Effector memory CD4-positive, alpha-beta T cell (primary cell): Measurements from ENCODE around the gene MAP4K4.
A peak's percentile ranks its signal among the peaks of the same experiment; 100 is the strongest.

Experiments used
- DNase-seq, 3 donors: peaks; one replicate each; pipeline ENCODE4 v3.0.0-alpha.2; 2020
- H3K27ac ChIP-seq: 2 replicates; pipeline ENCODE4 v1.7.0; 2013; ENCODE audit warnings: mild to moderate bottlenecking, low read length, moderate library complexity; ENCODE audit not compliant: insufficient read depth, poor library complexity, severe bottlenecking
- H3K27me3 ChIP-seq: replicated peaks from 2 replicates; pipeline ENCODE4 v1.7.0; 2013; ENCODE audit warnings: mild to moderate bottlenecking, low read length; ENCODE audit not compliant: insufficient read depth, control insufficient read depth, poor library complexity, severe bottlenecking
- H3K36me3 ChIP-seq: 2 replicates; pipeline ENCODE4 v1.7.0; 2013; ENCODE audit warnings: mild to moderate bottlenecking, low read length, moderate library complexity; ENCODE audit not compliant: control insufficient read depth, insufficient read depth
- H3K4me1 ChIP-seq: 2 replicates; pipeline ENCODE4 v1.7.0; 2013; ENCODE audit warnings: low read length, mild to moderate bottlenecking; ENCODE audit not compliant: control insufficient read depth, insufficient read depth, poor library complexity, severe bottlenecking
- H3K4me3 ChIP-seq: 2 replicates; pipeline ENCODE4 v1.7.0; 2013; ENCODE audit warnings: low read length, low read depth, mild to moderate bottlenecking; ENCODE audit not compliant: insufficient read depth, poor library complexity, severe bottlenecking
- H3K9me3 ChIP-seq: 2 replicates; pipeline ENCODE4 v1.7.0; 2013; ENCODE audit warnings: mild to moderate bottlenecking, low read length, moderate library complexity; ENCODE audit not compliant: control insufficient read depth

The MAP4K4 gene

DNA sequence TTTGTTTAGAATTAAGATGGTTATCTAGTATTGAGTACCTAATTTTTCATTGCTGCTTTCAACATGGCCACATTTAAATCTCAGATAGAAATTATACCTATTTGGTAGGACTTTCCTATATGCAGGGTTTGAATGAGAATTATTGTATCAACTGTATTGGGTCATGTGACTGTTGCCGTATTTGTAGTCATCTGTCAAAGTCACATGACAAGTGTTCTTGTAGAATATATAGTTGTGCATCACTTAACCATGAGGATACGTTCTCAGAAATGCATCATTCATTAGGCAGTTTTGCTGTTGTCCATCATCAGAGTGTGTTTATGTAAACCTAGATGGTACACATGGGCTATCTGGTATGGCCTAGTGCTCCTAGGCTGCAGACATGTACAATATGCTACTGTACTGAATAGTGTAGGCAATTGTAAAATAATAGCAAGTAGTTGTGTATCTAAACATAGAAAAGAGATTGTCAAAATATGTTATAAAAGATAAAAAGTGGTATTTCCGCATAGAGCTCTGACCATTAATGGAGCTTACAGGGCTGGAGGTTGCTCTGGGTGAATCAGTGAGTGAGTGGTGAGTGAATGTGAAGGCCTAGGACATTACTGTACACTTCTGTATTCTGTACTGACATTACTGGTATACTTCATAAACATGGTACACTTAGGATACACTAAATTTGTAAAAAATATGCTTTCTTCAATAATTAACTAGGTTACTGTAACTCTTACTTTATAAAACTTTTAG is 123.7 kb downstream of the MAP4K4 start:
- Histone ChIP-seq H3K4me3 (no peak overlapping the region), H3K4me1 (peaks cover 17% of the 10 kb centered on the region), H3K36me3 (peaks cover 7% of the 10 kb centered on the region), H3K27me3 (no peaks in the 10 kb centered on the region), H3K27ac (no peak overlapping the region), H3K9me3 (no peaks in the 10 kb centered on the region)
- DNase-seq: no peak

DNA sequence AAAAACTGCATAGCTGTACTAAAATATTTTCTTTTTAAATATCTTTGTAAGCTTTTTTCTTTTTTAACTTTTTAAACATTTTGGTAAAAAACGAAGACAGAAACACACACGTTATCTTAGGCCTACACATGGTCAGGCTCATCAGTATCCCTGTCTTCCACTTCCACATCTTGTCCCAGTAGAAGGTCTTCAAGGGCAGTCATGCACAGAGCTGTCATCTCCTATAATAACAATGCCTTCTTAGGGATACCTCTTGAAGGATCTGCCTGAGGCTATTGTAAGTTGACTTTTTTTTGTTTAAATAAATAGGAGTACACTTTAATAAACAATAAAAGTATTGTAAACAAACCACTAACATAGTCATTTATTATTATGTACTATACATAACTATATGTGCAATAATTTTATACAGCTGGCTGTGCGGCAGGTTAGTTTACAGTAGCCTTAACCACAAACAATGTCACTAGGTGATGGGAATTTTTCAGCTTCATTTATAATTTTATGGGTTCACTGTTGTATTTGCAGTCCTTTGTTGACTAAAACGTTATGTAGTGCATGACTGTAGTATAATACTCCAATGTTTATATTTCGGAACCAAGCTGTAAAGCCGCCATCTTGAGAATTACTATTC is 124.4 kb downstream of the MAP4K4 start:
- Histone ChIP-seq H3K9me3 (no peaks in the 10 kb centered on the region), H3K4me3 (no peak overlapping the region), H3K4me1 (peaks cover 18% of the 10 kb centered on the region), H3K27ac (no peak overlapping the region), H3K27me3 (no peaks in the 10 kb centered on the region), H3K36me3 (peaks cover 10% of the 10 kb centered on the region)
- DNase-seq: no peak

DNA sequence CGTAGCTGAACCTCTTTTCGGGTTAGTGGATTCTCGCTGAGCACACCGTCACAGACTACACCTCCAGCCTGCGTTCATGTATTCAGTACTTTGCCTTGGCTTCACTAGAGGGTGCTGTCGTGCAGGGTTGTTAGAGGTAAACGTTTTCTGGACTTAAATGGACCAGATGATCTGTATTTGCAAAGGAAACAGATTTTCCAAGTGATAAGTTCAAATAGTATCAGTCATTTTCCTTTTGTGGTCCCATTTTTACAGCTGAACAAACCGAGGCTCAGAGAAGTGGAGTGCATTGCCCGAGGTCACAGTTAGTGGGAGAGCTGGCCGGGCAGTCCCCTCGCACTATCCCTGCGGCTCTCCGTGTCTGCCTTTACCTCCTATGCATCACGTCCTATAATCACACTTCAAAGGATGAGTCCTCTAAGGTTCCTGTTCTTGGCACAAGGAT is 125.9 kb downstream of the MAP4K4 start:
- no peak overlapping the region for H3K4me3 ChIP-seq
- H3K36me3 ChIP-seq: peaks cover 10% of the 10 kb centered on the region
- no peaks in the 10 kb centered on the region for H3K9me3 ChIP-seq
- peak overlapping the region; percentile 11 for H3K27ac ChIP-seq
- DNase-seq: peak; percentile 18 to 51 (median 33)
- no peaks in the 10 kb centered on the region for H3K27me3 ChIP-seq
- H3K4me1 ChIP-seq: peaks cover 27% of the 10 kb centered on the region

DNA sequence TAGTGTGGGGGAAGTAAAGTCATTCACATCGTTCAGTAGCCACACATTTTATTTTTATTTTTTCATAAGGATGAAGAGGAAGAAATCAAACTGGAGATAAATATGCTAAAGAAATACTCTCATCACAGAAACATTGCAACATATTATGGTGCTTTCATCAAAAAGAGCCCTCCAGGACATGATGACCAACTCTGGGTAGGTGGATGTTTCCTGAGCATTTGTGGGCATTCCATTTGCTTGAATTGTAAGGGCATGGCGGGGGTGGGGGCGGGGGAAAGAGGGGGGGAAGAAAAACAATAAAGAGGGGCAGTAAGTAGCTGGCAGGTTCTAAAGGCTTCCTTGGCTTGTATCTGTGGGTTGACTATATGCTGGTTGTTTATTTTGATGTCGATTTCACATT is 126.4 kb downstream of the MAP4K4 start:
- Histone ChIP-seq H3K27me3 (no peaks in the 10 kb centered on the region), H3K4me1 (peaks cover 22% of the 10 kb centered on the region), H3K9me3 (no peaks in the 10 kb centered on the region), H3K27ac (no peak overlapping the region), H3K36me3 (peaks cover 10% of the 10 kb centered on the region), H3K4me3 (no peak overlapping the region)
- DNase-seq: no peak

DNA sequence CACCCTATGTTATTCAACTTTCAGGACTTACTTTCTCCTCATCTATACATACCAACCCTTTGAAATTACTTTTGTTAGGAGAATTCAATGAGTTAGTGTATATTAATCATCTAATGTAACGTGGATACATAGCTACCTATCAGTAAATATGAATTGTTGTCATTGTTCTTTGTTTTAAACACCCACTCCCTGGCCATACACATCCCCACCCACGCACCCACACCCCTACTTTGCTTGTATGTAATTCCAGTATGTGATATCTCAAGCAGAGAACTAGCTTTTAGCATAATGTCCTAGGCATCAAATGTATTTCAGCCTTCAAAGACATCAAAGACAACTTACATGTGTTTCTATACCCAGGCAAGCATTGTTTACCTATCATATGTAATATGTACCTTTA is 129.2 kb downstream of the MAP4K4 start:
- Histone ChIP-seq H3K27ac (no peak overlapping the region), H3K9me3 (no peaks in the 10 kb centered on the region), H3K4me3 (no peak overlapping the region), H3K36me3 (peaks cover 15% of the 10 kb centered on the region), H3K27me3 (no peaks in the 10 kb centered on the region), H3K4me1 (peaks cover 33% of the 10 kb centered on the region)
- DNase-seq: no peak

DNA sequence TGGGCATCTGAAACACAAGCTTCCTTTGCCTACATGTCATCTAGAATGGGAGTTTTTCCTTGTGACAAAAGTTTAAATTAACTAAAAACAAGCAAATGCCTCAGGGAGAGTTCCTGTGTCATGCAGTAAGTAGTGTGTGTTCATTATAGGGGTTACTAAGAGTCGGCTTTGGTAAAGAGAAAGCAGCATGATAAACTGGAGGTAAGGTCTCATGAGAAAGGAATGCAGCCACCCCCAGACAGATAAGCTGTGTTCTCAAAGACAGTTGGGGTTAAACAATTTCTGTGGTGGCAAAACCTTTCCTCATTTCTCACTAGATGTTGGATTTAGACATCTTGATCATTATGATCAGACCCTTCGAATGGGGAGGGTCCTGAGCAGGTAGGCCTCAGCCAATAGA is 129.7 kb downstream of the MAP4K4 start:
- DNase-seq: no peak
- H3K4me1 ChIP-seq: peaks cover 33% of the 10 kb centered on the region
- no peaks in the 10 kb centered on the region for H3K9me3 ChIP-seq
- H3K27me3 ChIP-seq: no peaks in the 10 kb centered on the region
- H3K36me3 ChIP-seq: peaks cover 15% of the 10 kb centered on the region
- H3K4me3 ChIP-seq: no peak overlapping the region
- no peak overlapping the region for H3K27ac ChIP-seq

DNA sequence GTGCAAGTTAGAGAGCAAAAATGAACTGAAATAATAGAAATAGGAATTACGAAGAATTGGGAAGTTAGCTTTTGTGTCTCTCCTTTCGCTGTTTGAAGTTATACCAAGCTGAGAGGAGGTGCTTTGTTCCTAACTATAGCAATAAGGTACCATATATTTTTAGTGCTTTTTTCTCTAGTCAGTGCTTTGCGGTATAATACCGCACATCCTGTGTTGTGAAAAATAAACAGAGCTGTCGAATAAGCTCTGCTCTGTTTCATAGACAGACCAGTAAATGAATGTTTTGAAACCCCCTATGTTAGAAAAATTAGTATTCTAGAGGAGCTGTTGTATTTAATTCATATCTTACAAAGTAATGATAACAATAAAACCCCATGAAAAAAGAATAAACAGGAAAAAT is 130.8 kb downstream of the MAP4K4 start:
- H3K4me3 ChIP-seq: no peak overlapping the region
- H3K4me1 ChIP-seq: peaks cover 33% of the 10 kb centered on the region
- H3K9me3 ChIP-seq: no peaks in the 10 kb centered on the region
- H3K27ac ChIP-seq: peak overlapping the region; percentile 29
- H3K27me3 ChIP-seq: no peaks in the 10 kb centered on the region
- no peak for DNase-seq
- H3K36me3 ChIP-seq: peaks cover 18% of the 10 kb centered on the region

DNA sequence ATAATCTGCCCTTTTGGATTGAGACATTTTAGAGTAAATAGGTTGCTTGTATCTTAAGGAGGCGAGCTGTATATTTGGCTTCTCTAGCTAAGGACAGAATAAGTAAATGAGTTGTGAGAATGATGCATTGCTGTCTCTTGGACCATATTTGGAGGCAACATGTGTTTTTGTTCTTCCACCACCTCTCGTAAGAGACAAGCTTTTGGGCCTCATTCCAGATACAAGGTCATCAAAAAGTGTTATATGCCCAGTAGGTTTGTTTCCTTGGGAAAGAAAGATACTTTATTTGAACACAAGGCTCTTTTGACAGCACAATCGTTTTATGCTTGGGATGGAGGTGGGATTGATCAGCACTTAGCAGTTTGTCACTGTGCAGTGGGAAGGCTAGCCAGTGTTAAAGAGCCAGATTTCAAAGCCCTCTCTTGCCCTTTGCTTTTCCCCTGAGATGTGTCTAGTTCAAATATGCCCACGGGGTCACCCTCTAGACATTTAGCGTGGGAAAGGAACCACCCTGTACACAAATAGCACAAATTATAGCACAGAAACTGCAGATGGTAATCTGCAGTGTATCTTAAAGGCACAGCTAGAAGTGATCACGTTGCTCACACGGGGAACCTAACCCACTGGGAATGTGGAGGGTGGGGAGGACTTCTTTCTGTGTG is 131.3 kb downstream of the MAP4K4 start:
- peaks cover 18% of the 10 kb centered on the region for H3K36me3 ChIP-seq
- no peaks in the 10 kb centered on the region for H3K9me3 ChIP-seq
- H3K27me3 ChIP-seq: no peaks in the 10 kb centered on the region
- peak overlapping the region; percentile 29 for H3K27ac ChIP-seq
- no peak for DNase-seq
- no peak overlapping the region for H3K4me3 ChIP-seq
- peaks cover 33% of the 10 kb centered on the region for H3K4me1 ChIP-seq

DNA sequence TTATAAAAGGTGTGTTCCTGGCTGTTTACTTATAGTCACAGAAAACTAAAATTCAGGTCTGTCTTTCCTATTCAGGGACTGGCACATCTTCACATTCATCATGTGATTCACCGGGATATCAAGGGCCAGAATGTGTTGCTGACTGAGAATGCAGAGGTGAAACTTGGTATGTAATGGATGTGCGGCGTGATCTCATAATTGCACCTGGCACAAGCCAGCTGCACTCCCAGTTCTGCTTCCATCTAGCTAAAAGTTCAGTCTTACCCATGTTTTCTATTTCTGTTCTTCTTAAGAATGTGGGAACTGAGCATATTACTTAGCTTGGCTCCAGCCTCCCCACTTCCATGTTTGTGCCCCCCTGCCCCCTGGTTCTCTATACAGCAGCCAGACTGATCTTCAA is 131.9 kb downstream of the MAP4K4 start:
- no peak for DNase-seq
- H3K36me3 ChIP-seq: peaks cover 21% of the 10 kb centered on the region
- no peaks in the 10 kb centered on the region for H3K27me3 ChIP-seq
- H3K4me1 ChIP-seq: peaks cover 33% of the 10 kb centered on the region
- no peaks in the 10 kb centered on the region for H3K9me3 ChIP-seq
- H3K27ac ChIP-seq: no peak overlapping the region
- H3K4me3 ChIP-seq: no peak overlapping the region

DNA sequence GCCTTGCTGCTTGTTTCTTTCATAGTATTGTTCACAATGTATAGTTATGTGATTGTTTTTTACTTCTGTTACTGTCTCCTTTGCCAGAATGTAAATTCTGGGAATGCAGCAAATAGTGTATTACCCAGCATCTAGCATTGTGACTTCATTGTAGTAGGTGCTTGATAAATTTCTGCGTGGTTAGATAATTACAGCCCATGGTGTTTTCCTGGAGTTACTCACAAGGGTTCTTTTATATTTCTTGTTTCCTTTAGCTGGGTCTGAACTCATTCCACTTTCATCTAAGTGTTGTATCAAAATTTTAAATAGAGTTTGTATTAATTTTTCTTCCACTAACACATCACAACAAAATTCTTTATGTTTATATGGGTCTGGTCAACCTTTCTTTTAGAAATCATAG is 132.6 kb downstream of the MAP4K4 start:
- no peak overlapping the region for H3K4me3 ChIP-seq
- peak overlapping the region; percentile 27 for H3K27ac ChIP-seq
- peaks cover 28% of the 10 kb centered on the region for H3K36me3 ChIP-seq
- no peaks in the 10 kb centered on the region for H3K9me3 ChIP-seq
- no peak for DNase-seq
- peaks cover 33% of the 10 kb centered on the region for H3K4me1 ChIP-seq
- H3K27me3 ChIP-seq: no peaks in the 10 kb centered on the region
